ENCODE measurements around the gene MSRB1. TPM values are rescaled to one million over a fixed set of nuclear protein-coding genes. Genes with fewer than 3 reads are reported as not detected.

Gene MSRB1
- total RNA-seq, 1 donor from 2014 or later: 14.1 TPM

DNA sequence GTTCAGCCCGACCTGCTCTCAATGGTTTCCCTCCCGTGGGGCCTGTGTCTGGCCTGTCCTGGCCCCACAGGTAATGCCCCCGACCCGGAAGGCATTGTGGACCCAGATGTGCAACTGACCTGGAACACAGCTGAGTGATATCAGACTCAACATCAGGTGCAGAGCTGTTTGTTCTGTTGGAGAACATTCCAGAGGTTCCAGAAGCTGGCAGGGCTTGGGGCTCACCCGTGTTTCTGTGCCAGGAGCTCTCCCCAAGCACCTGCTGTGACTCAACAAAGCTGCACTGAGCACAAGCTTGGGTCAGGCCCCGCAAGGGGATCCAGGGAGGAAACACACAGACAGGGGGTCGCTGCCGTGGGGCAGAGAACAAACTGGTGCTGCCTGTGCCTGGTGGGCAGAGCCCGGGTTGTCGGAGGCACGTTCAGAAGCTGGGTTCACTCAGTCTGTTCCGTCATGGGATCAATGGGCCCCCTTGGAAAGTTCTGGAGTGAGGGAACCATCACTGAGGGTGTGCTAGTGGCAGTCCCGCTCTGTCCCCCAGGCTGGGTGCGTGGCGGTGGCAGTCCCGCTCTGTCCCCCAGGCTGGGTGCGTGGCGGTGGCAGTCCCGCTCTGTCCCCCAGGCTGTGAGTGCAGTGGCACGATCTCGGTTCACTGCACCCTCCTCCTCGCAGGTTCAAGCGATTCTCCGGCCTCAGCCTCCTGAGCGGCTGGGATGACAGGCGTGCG is 46.9 kb downstream of the MSRB1 start:
- no peak for DNase-seq (ENCODE audit: low spot score in 2 of 2, unreplicated experiment in 2 of 2)
- Mint-ChIP-seq H3K27ac (no peak overlapping the region), H3K36me3 (no peaks in the 10 kb centered on the region), H3K4me3 (no peak overlapping the region), H3K4me1 (no peaks in the 10 kb centered on the region), H3K27me3 (ENCODE audit: low read depth) (peaks cover 48% of the 10 kb centered on the region), H3K9me3 (no peaks in the 10 kb centered on the region)
- TF ChIP-seq, protein P1, sequence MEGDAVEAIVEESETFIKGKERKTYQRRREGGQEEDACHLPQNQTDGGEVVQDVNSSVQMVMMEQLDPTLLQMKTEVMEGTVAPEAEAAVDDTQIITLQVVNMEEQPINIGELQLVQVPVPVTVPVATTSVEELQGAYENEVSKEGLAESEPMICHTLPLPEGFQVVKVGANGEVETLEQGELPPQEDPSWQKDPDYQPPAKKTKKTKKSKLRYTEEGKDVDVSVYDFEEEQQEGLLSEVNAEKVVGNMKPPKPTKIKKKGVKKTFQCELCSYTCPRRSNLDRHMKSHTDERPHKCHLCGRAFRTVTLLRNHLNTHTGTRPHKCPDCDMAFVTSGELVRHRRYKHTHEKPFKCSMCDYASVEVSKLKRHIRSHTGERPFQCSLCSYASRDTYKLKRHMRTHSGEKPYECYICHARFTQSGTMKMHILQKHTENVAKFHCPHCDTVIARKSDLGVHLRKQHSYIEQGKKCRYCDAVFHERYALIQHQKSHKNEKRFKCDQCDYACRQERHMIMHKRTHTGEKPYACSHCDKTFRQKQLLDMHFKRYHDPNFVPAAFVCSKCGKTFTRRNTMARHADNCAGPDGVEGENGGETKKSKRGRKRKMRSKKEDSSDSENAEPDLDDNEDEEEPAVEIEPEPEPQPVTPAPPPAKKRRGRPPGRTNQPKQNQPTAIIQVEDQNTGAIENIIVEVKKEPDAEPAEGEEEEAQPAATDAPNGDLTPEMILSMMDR (IDR thresholded peaks at IDR 0.05; ENCODE audit: unreplicated experiment): no peak

- TF ChIP-seq, protein P1 (IDR thresholded peaks at IDR 0.05; ENCODE audit: unreplicated experiment): no peak
- no peak for DNase-seq (ENCODE audit: low spot score in 2 of 2, unreplicated experiment in 2 of 2)
- Mint-ChIP-seq H3K27me3 (ENCODE audit: low read depth) (peaks cover 55% of the 10 kb centered on the region), H3K4me3 (no peak overlapping the region), H3K9me3 (no peaks in the 10 kb centered on the region), H3K4me1 (peaks cover 2% of the 10 kb centered on the region), H3K27ac (no peak overlapping the region), H3K36me3 (no peaks in the 10 kb centered on the region)
Measured at GRCh38 chr16:1895068-1895467, 47.9 kb downstream of the MSRB1 start.

DNA sequence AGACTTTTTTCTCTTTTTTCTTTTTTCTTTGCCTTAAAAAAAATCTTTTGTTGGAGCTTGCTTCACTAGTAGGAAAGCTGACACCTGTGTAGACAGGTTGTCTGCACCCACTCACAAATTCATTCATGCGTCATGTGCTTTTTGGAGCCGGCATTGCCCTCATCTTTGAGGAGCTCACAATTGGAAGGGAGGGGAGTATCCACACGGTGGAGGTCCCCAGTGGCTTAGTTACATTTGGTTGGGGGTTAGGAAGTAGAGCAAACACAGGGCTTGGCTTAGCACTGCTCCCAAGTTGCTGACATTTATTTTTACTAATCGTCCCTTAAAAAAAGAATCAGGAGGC is 52.3 kb downstream of the MSRB1 start:
- peaks cover 2% of the 10 kb centered on the region for H3K4me1 Mint-ChIP-seq
- TF ChIP-seq, protein P1 (IDR thresholded peaks at IDR 0.05; ENCODE audit: unreplicated experiment): no peak
- no peak overlapping the region for H3K4me3 Mint-ChIP-seq
- no peak for DNase-seq (ENCODE audit: low spot score in 2 of 2, unreplicated experiment in 2 of 2)
- H3K36me3 Mint-ChIP-seq: no peaks in the 10 kb centered on the region
- H3K27me3 Mint-ChIP-seq (ENCODE audit: low read depth): peaks cover 47% of the 10 kb centered on the region
- H3K27ac Mint-ChIP-seq: no peak overlapping the region
- H3K9me3 Mint-ChIP-seq: no peaks in the 10 kb centered on the region

- peaks cover 2% of the 10 kb centered on the region for H3K4me1 Mint-ChIP-seq
- no peaks in the 10 kb centered on the region for H3K36me3 Mint-ChIP-seq
- DNase-seq (ENCODE audit: low spot score in 2 of 2, unreplicated experiment in 2 of 2): no peak
- TF ChIP-seq, protein P1 (IDR thresholded peaks at IDR 0.05; ENCODE audit: unreplicated experiment): no peak
- H3K27me3 Mint-ChIP-seq (ENCODE audit: low read depth): peaks cover 48% of the 10 kb centered on the region
- H3K9me3 Mint-ChIP-seq: no peaks in the 10 kb centered on the region
- H3K27ac Mint-ChIP-seq: no peak overlapping the region
- no peak overlapping the region for H3K4me3 Mint-ChIP-seq
Measured at GRCh38 chr16:1890024-1890707, 52.8 kb downstream of the MSRB1 start.

Other genes with a start within 250 kb of the MSRB1 start
- gene MAPK8IP3, start 237.0 kb downstream of the MSRB1 start, total RNA-seq: 162 to 182 TPM (median 162 TPM) in 3 replicates
- gene NME3, start 171.7 kb downstream of the MSRB1 start, total RNA-seq: 56.6 to 58.4 TPM (median 57.7 TPM) in 3 replicates
- gene EME2, start 170.4 kb downstream of the MSRB1 start, total RNA-seq: 32.3 to 41.5 TPM (median 35.2 TPM) in 3 replicates
- 62.2 to 65.3 TPM (median 63.9 TPM) in 3 replicates for gene MRPS34, start 170.1 kb downstream of the MSRB1 start, total RNA-seq
- gene SPSB3, start 160.6 kb downstream of the MSRB1 start, total RNA-seq: 49.6 to 51.4 TPM (median 50.0 TPM) in 3 replicates
- 62.9 to 65.3 TPM (median 63.6 TPM) in 3 replicates for gene NUBP2, start 160.2 kb downstream of the MSRB1 start, total RNA-seq
- gene IGFALS, start 149.5 kb downstream of the MSRB1 start, total RNA-seq: 0.34 to 0.63 TPM (median 0.35 TPM) in 3 replicates
- gene HAGH, start 116.4 kb downstream of the MSRB1 start, total RNA-seq: 27.8 to 29.8 TPM (median 29.7 TPM) in 3 replicates
- 21.3 to 24.1 TPM (median 23.1 TPM) in 3 replicates for gene FAHD1, start 116.0 kb downstream of the MSRB1 start, total RNA-seq
- gene MEIOB, start 71.0 kb downstream of the MSRB1 start, total RNA-seq: not detected in 3 replicates
- 0.22 to 0.36 TPM in 2 of 3 replicates, not detected in the other for gene HS3ST6, start 24.8 kb downstream of the MSRB1 start, total RNA-seq
- 0.40 to 0.45 TPM in 2 of 3 replicates, not detected in the other for gene RPL3L, start 11.5 kb upstream of the MSRB1 start, total RNA-seq
- 92.9 to 103 TPM (median 95.0 TPM) in 3 replicates for gene NDUFB10, start 16.3 kb upstream of the MSRB1 start, total RNA-seq
- gene RPS2, start 21.6 kb upstream of the MSRB1 start, total RNA-seq: 2,265 to 2,496 TPM (median 2,379 TPM) in 3 replicates
- gene RNF151, start 23.7 kb upstream of the MSRB1 start, total RNA-seq: not detected in 3 replicates
- gene TBL3, start 28.9 kb upstream of the MSRB1 start, total RNA-seq: 35.5 to 40.6 TPM (median 37.2 TPM) in 3 replicates
- 0.42 to 1.3 TPM (median 0.73 TPM) in 3 replicates for gene NOXO1, start 38.3 kb upstream of the MSRB1 start, total RNA-seq
- gene GFER, start 41.0 kb upstream of the MSRB1 start, total RNA-seq: 22.8 to 26.5 TPM (median 23.7 TPM) in 3 replicates
- gene SYNGR3, start 46.8 kb upstream of the MSRB1 start, total RNA-seq: 0.49 to 1.3 TPM (median 1.0 TPM) in 3 replicates
- 50.6 to 52.7 TPM (median 52.7 TPM) in 3 replicates for gene ZNF598, start 66.6 kb upstream of the MSRB1 start, total RNA-seq
- gene NPW, start 76.6 kb upstream of the MSRB1 start, total RNA-seq: 14.0 to 16.1 TPM (median 15.4 TPM) in 3 replicates
- gene NHERF2, start 83.7 kb upstream of the MSRB1 start, total RNA-seq: 48.1 to 55.1 TPM (median 51.3 TPM) in 3 replicates
- gene NTHL1, start 104.6 kb upstream of the MSRB1 start, total RNA-seq: 27.6 to 31.1 TPM (median 29.7 TPM) in 3 replicates
- 242 to 250 TPM (median 243 TPM) in 3 replicates for gene TSC2, start 104.8 kb upstream of the MSRB1 start, total RNA-seq
- 173 to 183 TPM (median 175 TPM) in 3 replicates for gene PKD1, start 192.7 kb upstream of the MSRB1 start, total RNA-seq
- gene RAB26, start 205.4 kb upstream of the MSRB1 start, total RNA-seq: 1.1 to 1.5 TPM (median 1.3 TPM) in 3 replicates
- 63.1 to 68.5 TPM (median 66.1 TPM) in 3 replicates for gene TRAF7, start 212.6 kb upstream of the MSRB1 start, total RNA-seq

Data from mesothelial cell of epicardium (in vitro differentiated cells).